ENCODE measurements around the gene ADAM23.
A peak's percentile ranks its signal among the peaks of the same experiment; 100 is the strongest.

The ADAM23 gene

DNA sequence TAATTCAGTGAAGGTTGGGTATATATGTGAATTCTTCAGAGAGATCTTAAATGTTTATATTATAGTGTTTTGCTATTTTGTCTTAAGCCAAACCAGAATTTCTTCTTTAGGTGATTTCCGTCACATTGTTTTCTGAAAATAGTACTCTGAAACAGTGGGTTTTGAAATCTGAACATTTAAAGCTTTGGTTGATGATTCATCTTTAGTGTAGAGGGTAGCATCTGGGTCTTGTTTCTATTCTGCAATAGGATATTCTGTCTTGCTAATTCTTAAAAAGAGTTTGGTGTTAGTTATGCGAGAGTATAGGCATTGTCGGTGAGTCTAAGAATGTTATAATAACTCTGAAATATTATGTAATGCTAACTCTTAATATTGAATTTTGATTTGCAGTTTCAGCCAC lies 129.4 kb downstream of the ADAM23 start:
- no peak for DNase-seq

DNA sequence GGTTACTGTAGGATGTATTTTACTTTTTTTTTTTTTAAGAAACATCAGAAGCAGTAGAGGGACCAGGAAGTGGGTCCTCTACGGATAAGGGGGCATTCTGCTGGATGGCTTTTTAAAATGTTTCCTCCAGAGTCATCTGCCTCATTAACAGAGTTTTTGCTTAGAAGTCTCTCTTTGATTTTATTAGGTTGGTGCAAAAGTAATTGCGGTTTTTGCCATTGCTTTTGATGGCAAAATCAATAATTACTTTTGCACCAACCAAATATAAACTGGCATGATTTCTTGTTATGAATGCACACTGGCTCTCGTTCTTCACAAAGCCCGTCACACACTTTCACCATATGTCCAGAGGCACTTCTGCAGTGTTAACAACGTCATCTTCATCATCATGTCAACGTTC lies 130.5 kb downstream of the ADAM23 start:
- DNase-seq: no peak

GRCh38 chr2:206584323-206585116 lies 141.2 kb downstream of the ADAM23 start:
- no peak for DNase-seq

- no peak for DNase-seq
Measured at GRCh38 chr2:206585335-206585734, 142.0 kb downstream of the ADAM23 start.

GRCh38 chr2:206586609-206587008 lies 143.3 kb downstream of the ADAM23 start:
- DNase-seq: no peak

GRCh38 chr2:206597717-206598218 lies 154.4 kb downstream of the ADAM23 start:
- peak in 1 of 2 donors; percentile 9 for DNase-seq

- no peak for DNase-seq
Measured at GRCh38 chr2:206603243-206603642, 159.9 kb downstream of the ADAM23 start.

- no peak for DNase-seq
Measured at GRCh38 chr2:206610451-206610850, 167.1 kb downstream of the ADAM23 start.

DNA sequence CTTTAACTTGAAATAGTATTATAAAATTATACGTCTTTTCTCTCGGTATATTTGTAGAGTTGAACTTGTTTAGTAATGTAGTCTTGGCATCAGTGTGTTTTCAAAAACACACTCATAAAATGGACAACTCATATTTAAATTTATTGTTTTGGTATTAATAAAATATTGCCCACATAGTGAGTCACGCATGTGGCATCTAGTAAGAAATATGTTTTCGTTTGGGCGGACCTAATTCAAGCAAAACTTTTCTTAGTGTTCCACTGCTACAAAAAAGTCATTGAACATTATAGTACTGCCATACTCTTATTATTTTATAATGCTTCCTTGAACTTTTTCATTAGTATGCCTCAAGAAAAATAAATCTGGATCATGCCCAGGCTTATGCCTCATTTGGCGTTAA lies 167.9 kb downstream of the ADAM23 start:
- no peak for DNase-seq

DNA sequence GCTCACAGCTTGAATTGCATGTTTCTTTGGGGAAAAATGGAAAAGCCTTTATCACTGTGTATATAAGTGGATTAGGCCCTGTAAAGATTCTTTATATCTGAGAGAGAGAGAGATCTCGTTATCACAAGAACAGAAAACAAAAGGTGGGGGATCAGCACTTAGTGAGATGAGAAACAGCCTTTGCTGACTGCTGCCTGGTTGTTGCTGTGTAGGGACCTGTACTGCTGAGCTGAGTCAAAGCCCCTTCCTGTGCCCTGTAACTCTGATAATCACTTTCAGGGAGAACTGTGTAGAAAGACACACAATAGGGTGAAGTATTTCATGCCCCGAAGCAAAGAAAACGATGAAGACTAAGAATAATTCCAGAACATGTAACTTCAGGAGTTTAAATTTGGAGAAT lies 168.4 kb downstream of the ADAM23 start:
- no peak for DNase-seq

DNA sequence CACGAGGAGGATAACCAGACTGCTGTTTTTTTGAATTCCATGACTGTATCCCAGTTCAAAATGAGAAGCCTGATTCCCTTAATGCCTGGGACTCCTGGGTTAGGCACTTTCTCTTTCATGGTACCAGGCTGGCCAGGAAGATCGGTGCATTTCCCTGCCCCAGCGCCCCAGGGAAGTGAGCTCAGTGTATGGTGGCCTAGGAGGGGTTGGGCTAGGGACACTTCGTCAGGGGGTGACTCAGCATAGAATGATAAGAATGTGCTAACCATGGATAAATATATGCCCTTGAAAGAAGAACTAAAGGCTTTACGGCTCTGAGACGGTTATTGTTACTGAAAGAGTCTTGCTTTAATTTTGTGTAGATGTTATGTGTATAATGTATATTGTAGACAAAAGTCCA lies 171.5 kb downstream of the ADAM23 start:
- no peak for DNase-seq

- DNase-seq: no peak
Measured at GRCh38 chr2:206615417-206616089, 172.2 kb downstream of the ADAM23 start.

DNA sequence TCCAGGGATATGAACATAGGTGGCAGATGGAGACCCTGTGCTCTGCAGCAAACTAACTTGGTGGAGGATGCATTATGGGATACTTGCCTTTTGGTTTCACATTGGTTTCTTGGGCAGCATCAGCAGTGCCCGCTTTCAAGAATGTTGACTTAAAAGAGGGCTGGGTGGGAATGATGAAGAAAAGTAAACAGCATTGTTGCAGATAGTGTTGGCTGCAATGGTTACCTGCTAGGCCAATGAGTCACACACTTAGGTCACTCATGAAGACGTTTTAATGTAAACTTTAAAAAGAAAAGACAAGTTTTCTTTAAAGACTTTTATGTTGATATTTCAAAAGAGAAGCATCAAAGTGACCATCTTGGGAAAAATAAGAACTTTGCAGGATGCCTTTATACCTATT lies 172.8 kb downstream of the ADAM23 start:
- DNase-seq: no peak

- no peak for DNase-seq
Measured at GRCh38 chr2:206619011-206619410, 175.7 kb downstream of the ADAM23 start.

DNA sequence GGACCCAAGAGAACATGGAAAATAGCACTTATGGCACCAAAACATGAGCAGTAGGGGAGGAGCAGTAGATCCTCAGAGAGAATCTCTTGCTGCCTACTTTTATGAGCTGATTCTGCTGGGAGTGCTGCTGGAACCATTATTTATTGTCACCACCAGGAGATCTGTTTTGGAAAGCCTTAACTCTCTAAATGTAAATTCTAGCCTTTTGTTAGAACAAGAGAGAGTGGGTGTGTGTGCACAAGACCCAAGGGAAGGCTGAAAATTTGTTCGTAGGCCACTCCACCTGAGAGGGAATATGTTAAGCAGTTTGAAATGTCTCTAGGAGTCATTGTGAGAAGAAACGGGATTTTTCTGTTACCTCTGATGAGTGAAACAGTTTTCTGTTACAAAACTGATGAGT lies 182.8 kb downstream of the ADAM23 start:
- no peak for DNase-seq

DNA sequence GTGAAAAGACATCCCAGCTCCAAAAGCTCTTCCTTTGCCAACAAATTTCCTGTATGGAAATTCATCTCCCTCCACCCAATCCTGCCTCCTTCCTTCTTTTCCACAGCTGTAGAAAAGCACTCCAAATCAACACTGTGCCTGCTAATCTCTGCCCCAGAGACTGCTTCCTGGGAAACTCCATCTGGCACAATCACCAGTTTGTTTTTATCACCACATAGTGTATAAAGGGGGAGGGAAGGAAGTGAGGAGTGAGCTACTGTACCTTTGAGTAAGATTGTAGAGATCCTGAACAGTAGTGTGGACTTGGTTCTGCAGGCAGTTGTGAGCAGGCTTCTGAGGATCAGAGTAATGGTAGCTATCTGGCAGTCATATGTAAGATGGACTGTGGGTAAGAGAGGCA lies 184.3 kb downstream of the ADAM23 start:
- no peak for DNase-seq

DNA sequence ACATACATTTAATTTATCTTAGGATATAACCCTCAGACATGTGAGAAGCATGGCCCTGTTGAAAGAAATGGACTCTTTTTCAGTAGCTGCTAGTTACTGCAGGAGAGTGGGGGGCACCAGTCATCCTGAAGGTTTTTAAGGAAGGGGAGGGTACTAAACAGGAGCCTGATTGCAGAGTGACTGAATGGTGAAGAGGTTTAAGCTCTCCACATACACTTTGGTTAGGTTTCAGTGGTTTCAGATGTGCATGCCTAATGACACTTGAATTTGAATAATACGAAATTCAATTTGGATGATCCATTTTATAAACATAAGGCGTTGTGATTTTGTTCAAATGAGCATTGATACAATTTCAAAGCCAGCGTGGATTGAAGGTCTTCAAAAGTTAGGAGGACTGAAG lies 188.0 kb downstream of the ADAM23 start:
- no peak for DNase-seq

DNA sequence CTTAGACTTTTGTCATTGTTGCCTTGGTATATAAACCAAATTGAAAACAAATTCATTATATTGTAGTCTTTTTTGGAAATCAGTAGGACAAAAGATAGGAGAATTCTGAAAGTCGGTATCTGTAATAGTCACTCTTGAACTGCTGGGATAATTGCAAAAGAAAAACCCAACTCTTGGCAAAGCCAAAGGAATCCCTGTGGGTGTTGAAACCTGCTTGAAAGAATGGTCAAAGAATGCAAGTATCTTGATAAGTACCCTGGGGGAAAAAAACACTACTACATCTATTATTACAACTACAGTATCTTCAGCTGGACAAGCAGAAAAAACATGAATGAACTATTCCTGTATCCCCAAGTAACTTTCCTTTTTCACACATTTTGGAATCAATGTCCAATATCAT lies 191.7 kb downstream of the ADAM23 start:
- DNase-seq: no peak

DNA sequence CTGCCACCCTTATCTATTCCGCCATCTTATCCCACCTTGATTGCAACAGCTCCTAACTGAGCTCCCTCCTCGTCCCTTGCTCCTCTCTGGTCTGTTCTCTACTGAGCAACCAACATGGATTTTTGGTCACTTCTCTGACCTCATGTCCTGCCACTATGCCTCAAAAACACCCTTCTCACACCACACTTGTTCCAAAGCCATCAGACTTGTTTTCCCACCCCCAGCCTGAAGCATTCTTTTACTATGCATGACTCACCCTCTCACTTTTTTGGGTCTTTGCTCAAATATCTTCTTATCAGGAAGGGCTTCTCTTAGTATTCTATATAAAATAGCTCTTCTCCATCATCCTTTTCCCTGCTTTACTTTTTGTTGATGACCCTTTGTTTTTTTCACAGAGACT lies 196.3 kb downstream of the ADAM23 start:
- no peak for DNase-seq

- no peak for DNase-seq
Measured at GRCh38 chr2:206641226-206641625, 197.9 kb downstream of the ADAM23 start.

- DNase-seq: no peak
Measured at GRCh38 chr2:206642075-206643025, 199.0 kb downstream of the ADAM23 start, which contains the start of gene FAM237A. FAM237A (plus strand) TSS chr2:206642487; CDS start chr2:206644237, 1,750 bp downstream.

DNA sequence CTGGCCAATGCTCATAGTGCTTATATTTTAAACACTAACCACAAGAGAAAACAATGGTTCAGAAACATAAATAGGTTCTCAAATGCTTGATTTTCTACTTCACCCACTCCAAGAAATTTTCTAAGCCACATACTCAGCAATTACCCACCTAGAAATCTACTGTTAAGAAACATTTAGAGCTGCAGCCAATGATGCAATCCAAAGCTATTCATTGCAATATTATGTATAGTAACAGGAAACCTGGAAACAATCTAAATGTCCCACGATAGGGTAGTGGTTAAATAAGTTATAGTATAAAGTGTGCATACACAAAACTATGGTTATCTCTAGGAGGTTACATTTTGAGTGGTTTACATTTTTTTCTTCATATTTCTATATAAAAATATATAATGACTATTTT lies 204.7 kb downstream of the ADAM23 start:
- DNase-seq: no peak

DNA sequence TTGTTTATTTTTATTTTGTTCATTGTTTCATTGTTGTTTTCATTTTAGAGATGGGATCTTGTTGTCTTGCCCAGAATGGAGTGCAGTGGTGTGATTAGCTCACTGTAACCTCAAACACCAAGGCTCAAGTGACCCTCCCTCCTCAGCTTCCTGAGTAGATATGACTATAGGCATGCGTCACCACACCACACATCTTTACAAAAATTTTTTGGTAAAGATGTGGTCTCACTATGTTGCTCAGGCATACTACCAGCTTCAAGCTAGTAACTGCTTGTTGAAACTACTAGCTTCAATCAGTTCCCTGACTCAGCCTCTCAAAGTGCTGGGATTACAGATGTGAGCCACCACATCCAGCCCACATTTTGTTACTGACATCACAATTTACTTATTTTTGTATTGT lies 213.8 kb downstream of the ADAM23 start:
- DNase-seq: no peak
